Stimulated activated CD8-positive, alpha-beta memory T cell treated with anti-CD3 and anti-CD28 coated beads, Interleukin-15, amount 100 ng/mL, for 1 hour (primary cell): ENCODE measurements around the gene RHBDF2.
A peak's percentile ranks its signal among the peaks of the same experiment; 100 is the strongest.
"Not testable (repeated sequence)": the region's sequence is repeated elsewhere in the genome, so short reads cannot be mapped to it uniquely, and the experiment has no call there.

Source experiments
- DNase-seq: peaks from one replicate; pipeline ENCODE4 v3.0.0-alpha.2; 2020; ENCODE audit warnings: low read depth

The RHBDF2 gene

GRCh38 chr17:76538281-76538931 is 37.2 kb upstream of the RHBDF2 start:
- DNase-seq: no peak

- DNase-seq: no peak
These were observed 36.5 kb upstream of the RHBDF2 start, which contains the start of gene CYGB for GRCh38 chr17:76537578-76538280. CYGB (minus strand) TSS chr17:76537709; CDS start chr17:76537542, 167 bp downstream.

GRCh38 chr17:76537288-76537577 is 36.0 kb upstream of the RHBDF2 start:
- DNase-seq: no peak

GRCh38 chr17:76536511-76537287 is 35.5 kb upstream of the RHBDF2 start:
- no peak for DNase-seq

GRCh38 chr17:76535788-76536510 is 34.7 kb upstream of the RHBDF2 start:
- DNase-seq: no peak

GRCh38 chr17:76534831-76535732 is 33.9 kb upstream of the RHBDF2 start:
- no peak for DNase-seq

- not testable (repeated sequence) for DNase-seq
These were observed 32.6 kb upstream of the RHBDF2 start for GRCh38 chr17:76533640-76534359.

- no peak for DNase-seq
These were observed 30.9 kb upstream of the RHBDF2 start for GRCh38 chr17:76532072-76532651.

GRCh38 chr17:76531486-76532038 is 30.3 kb upstream of the RHBDF2 start:
- no peak for DNase-seq

- no peak for DNase-seq
These were observed 29.7 kb upstream of the RHBDF2 start for GRCh38 chr17:76530811-76531485.

- DNase-seq: no peak
These were observed 29.0 kb upstream of the RHBDF2 start for GRCh38 chr17:76530095-76530723.

- no peak for DNase-seq
These were observed 28.2 kb upstream of the RHBDF2 start for GRCh38 chr17:76529224-76530094.

GRCh38 chr17:76528528-76529223 is 27.5 kb upstream of the RHBDF2 start:
- DNase-seq: no peak

- no peak for DNase-seq
These were observed 26.9 kb upstream of the RHBDF2 start for GRCh38 chr17:76528156-76528527.

GRCh38 chr17:76527430-76528111 is 26.3 kb upstream of the RHBDF2 start:
- DNase-seq: peak; percentile 20

- DNase-seq: not testable (repeated sequence)
These were observed 25.8 kb upstream of the RHBDF2 start for GRCh38 chr17:76527016-76527415.

- DNase-seq: not testable (repeated sequence)
These were observed 24.2 kb upstream of the RHBDF2 start for GRCh38 chr17:76525513-76525833.
